HG02870 (cell line): ENCODE measurements around the gene SERAC1.

Experiments used
- ATAC-seq: cut with Tn5 transposase; IDR thresholded peaks from one replicate; pipeline ENCODE4 v1.9.1; 2021; ENCODE audit warnings: mild to moderate bottlenecking, moderate library complexity; ENCODE audit not compliant: unreplicated experiment

Gene SERAC1

DNA sequence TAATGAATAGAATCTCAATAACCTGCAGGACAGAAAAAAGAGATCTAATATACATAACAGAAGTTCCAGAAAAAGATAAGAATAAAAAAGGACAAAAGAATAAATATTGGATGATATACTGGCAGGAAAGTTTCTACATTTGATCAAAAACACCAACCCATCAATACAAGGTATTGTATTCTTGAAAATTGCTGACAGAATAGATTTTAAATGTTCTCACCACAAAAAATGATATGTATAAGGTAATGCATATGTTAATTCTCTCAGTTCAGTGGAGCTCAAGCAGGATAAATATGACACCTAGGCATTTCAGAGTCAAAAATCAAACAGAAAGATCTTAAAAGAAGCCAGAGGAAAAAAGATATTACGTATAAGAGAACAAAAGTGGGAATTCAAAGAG lies 43.8 kb downstream of the SERAC1 start:
- no peak for ATAC-seq

DNA sequence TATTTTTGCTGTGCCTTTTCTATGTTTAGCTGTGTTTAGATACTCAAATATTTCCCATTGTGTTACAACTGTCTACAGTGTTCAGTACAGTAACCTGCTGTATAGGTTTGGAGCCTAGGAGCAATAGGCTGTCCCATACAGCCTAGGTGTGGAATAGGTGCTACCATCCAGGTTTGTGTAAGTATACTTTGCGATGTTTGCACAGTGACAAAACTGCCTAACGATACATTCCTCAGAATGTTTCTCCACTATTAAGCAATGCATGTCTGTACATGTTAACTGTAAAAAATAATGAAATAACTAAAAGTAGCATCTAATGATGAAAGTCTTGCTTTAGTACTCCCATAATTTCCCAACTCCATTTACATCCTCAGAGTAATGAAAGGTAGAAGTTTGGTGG lies 46.0 kb downstream of the SERAC1 start:
- ATAC-seq, result no peak

GRCh38 chr6:158121335-158121734 lies 46.7 kb downstream of the SERAC1 start:
- ATAC-seq, result no peak

- no peak for ATAC-seq
Measured at GRCh38 chr6:158118886-158119285, 49.2 kb downstream of the SERAC1 start.

DNA sequence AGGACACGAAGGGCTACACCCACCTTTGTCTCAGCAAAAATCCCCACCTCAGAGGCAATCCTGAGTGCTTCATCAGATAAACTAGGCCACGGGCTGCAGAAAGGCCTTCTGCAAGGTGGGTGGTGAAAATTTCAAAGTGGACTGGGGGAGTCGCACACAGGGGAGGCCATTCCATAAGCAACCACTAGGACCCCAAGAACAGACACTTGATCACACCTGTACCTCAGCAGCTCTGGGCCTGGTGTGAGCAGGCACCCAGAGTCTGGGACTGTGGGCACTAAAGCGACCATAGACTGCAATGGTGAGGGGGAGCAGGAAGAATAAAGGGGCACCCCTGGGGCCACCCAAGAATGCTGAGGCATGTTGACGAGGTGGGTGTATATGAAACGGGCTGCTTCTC lies 52.6 kb downstream of the SERAC1 start:
- no peak for ATAC-seq

GRCh38 chr6:158115102-158115501 lies 53.0 kb downstream of the SERAC1 start:
- no peak for ATAC-seq

DNA sequence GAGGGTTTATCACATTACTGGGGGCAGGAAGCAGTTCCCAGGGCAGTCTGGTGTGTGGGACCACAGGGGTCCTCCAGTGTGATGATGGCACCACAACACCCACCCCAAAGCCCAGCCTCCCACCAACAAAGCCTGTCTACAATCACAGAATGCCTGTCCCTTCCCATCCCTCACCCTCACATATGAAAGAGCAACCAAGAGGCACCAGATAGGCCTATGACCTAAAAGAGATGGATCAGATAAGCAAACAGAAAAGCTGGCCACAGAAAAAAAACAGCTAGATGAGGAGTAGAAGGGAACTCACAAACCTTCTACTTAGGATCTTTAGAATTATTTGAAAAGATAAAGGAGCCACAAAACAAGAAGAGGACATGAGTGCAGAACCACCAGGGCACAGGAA lies 54.3 kb downstream of the SERAC1 start:
- ATAC-seq, result no peak

GRCh38 chr6:158111987-158112386 lies 56.1 kb downstream of the SERAC1 start:
- no peak for ATAC-seq

GRCh38 chr6:158110986-158111385 lies 57.1 kb downstream of the SERAC1 start:
- ATAC-seq, result no peak

DNA sequence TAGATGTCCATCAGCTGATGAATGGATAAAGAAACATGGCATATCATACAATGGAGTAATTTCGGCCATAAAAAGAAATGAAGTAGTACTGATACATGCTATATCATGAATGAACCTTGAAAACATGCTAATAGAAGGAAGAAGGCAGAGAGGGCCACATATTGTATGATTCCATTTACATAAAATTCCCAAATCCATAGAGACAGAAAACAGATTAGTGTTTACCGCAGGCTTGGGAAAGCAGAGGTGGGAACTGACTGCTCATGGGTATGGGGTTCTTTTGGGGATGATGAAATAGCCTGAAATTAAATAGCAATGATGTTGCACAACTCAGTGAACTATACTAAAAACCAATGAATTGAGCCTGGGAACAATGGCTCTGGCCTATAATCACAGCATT lies 58.3 kb downstream of the SERAC1 start:
- ATAC-seq, result no peak

GRCh38 chr6:158104696-158105095 lies 63.4 kb downstream of the SERAC1 start:
- ATAC-seq, result no peak

DNA sequence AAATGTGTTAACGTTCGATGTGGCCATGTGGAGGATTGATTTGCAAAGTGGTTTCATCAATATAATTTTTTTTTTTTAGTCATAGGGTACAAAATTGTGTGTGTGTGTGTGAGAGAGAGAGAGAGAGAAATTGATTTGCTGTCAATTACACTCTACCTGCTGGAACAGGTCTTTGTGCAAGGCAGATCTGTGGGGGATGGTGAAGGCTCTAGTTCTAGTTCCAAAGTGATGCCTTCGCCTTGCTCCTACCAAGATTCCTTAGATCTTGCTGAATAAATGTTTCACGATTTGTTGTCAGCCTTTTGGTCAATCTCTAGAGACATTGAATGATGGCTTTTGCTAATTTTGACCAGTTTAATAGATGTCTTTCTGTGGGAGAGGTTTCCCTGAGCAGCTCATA lies 64.8 kb downstream of the SERAC1 start:
- ATAC-seq, result no peak

DNA sequence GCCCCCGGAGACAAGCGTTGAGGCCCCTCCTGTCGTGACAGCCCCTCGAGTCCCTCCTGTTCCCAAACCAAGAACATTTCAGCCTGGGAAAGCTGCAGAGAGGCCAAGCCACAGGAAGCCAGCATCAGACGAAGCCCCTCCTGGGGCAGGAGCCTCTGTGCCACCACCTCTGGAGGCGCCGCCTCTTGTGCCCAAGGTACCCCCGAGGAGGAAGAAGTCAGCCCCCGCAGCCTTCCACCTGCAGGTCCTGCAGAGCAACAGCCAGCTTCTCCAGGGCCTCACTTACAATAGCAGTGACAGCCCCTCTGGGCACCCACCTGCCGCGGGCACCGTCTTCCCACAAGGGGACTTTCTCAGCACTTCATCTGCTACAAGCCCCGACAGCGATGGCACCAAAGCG lies 72.4 kb downstream of the SERAC1 start:
- ATAC-seq, result no peak

DNA sequence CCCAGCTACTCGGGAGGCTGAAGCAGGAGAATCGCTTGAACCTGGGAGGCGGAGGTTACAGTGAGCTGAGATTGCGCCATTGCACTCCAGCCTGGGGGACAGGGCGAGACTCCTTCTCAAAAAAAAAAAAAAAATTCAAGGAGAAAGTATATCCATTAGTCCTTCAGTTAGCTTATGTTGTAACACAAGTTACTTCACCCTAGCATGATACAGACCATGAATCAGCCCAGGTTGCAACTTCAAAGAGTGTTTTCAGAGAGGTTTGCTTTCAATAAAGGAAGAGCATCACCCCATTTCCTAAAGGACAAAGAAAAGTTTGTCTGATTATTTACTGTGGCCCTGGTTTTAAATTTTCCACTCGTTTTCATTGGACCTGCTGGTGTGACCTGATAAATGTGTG lies 73.0 kb downstream of the SERAC1 start:
- no peak for ATAC-seq

DNA sequence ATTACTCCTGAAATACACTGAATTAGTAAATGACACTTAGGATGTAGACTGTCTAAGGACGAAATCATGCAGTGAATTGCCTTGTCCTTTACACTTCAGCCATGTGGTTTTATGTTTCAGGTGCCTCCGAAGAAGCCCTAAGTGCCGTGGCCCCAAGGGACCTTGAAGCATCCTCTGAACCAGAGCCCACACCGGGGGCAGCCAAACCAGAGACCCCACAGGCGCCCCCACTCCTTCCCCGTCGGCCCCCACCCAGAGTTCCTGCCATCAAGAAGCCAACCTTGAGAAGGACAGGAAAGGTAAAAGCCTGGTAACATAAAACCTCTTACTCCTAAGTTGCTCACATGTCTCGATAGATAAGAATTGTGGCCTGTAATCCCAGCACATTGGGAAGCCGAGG lies 75.3 kb downstream of the SERAC1 start:
- ATAC-seq, result no peak

DNA sequence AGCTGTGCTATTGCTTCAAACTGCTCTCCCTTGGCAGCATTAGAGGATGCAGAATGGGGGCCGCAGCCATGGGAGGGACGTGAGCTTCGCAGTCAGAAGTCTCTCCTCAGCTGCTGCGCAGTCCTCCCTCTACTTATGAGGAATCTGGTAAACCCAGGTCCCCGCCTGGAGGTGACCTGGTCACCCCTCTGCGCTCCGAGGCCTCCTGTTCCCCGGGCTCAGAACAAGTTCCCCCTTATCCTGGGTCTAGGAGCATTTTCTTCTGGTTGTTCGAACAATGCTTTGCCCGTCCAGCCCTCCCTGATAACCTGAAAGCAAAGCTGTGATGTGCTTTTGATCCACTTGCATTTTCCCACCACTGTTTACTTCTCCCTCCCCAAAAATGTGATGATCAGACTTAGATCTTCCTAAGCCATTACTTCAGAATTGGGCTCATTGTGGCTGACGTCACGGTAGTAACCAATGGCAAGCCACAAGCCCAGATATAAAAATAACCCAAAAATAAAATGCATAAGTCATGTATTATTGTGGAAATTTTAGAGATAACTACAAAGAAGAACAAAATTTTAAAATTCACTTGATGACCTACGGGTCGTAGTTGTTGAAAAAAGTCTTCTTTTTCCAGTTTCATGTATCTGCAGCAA lies 80.7 kb downstream of the SERAC1 start:
- no peak for ATAC-seq

- peak; percentile 73 for ATAC-seq
Measured at GRCh38 chr6:158086504-158087223, 81.4 kb downstream of the SERAC1 start.

DNA sequence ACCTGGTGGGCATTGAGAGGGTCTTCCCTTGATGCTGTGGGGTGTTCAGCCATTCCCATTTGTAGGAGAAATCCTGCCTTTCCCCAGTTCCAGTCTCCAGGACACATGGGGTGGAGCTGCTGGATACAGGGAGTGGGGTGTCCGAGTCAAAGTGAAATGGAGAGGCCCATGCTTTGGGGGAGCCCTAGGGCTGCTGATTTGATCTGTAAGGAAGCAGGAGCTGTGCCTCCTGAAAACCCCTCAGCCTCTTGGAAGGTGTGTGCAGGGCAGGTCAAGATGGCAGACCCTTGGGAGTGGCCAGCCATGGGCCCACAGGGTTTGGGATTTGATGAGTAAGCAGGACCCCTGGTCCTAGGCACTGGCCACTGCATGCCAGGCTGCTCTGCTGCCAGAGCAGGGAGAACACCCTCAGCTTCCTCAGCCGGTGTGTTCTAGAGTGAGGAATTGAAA lies 82.0 kb downstream of the SERAC1 start:
- ATAC-seq, result no peak

DNA sequence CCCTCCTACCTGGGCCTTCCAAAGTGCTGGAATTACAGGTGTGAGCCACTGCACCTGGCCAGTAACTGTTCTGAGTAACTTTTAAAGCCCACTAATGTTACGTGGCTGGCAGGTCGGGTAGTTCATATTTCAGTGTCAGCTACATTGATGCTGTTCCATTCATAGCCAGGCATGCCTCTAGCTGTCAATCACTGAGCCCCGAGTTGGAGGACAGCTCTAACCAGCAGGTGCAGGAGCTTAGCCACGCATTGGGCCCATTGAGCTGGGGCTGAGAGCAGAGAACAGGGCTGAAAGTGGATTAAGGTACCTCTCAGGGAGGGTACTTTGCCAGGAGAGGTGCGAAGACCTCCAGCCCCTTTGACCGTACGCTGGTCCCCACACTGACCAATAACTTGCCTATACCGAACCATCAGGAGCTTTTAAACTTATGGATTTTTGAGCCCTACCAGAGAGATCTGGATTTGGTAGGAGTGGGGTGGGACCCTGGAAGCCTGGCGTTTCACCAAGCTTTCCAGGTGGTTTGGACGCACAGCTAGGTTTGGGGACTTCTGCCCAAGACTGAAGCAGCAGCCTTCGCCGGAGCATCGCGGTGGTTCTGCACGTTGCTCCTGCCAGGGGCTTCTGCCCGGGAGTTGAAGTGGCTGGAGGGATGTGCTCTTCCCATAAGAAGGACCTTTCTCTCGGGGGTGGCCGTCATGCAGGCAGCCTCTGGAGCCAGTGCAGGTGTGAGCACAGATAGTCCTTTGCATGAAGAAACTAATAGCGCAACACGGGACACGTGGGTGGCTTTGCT lies 82.6 kb downstream of the SERAC1 start:
- no peak for ATAC-seq

- ATAC-seq, result no peak
Measured at GRCh38 chr6:158083455-158084325, 84.4 kb downstream of the SERAC1 start.

- no peak for ATAC-seq
Measured at GRCh38 chr6:158081657-158081935, 86.5 kb downstream of the SERAC1 start.
